ENCODE results near the gene DOCK2. TPM values are rescaled to one million over a fixed set of nuclear protein-coding genes. Genes with fewer than 3 reads are reported as not detected.
A peak's percentile ranks its signal among the peaks of the same experiment; 100 is the strongest.

DOCK2 gene
- total and polyA plus RNA-seq, 9 of the 15 experiments (the other 6 are each of a cell fraction or from before 2014, with no cell fraction given): 4.5 to 42.6 (median 20.5) TPM

DNA sequence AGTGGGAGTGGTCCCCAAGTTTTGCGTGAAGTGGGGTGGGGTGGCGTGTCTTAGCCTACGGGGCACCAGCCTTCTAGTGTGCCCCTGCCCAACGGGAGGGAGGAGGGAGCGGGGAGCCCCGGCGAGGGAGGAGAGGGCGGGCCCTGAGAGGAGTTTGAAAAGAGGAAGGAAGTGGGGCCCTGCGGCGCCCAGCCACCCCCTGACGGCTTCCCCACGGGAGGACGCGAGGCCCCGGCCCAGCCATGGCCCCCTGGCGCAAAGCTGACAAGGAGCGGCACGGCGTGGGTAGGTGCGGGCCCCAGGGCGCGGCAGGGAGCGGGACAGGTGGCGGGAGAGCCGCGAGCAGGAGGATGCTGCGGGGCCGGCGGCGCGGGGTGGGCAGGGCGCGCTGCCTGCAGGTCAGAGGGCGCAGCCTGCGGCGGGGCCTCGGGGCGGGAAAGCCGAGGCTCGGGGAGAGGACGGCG lies at the start of gene DOCK2 (continued):
- TF ChIP-seq TFE3 (CRISPR knock-in tag; IDR thresholded peaks at IDR 0.05) (no peak), SMARCA4 (IDR thresholded peaks at IDR 0.05) (no peak), ARHGAP35 (IDR thresholded peaks at IDR 0.05; ENCODE audit: partially characterized antibody) (no peak), ZNF75A (CRISPR knock-in tag; IDR thresholded peaks at IDR 0.05) (no peak), KLF6 (CRISPR knock-in tag; IDR thresholded peaks at IDR 0.05; ENCODE audit: borderline replicate concordance) (no peak), PRMT5 (CRISPR knock-in tag; IDR thresholded peaks at IDR 0.05) (no peak), SOX6 (IDR thresholded peaks at IDR 0.05) (no peak), ILK (tag; IDR thresholded peaks at IDR 0.05; ENCODE audit: borderline replicate concordance, low read depth) (no peak), ZNF717 (CRISPR knock-in tag; IDR thresholded peaks at IDR 0.05) (no peak), ARID2 (IDR thresholded peaks at IDR 0.05) (no peak), NR1H2 (CRISPR knock-in tag; IDR thresholded peaks at IDR 0.05) (0 out of 2 replicates have a peak, but pooled peaks have one; percentile 42), ZFPM2 (CRISPR knock-in tag; IDR thresholded peaks at IDR 0.05) (no peak), NFXL1 (CRISPR knock-in tag; IDR thresholded peaks at IDR 0.05) (no peak), PHF21A (IDR thresholded peaks at IDR 0.05; ENCODE audit: borderline replicate concordance, low read depth) (no peak), MAFF (IDR thresholded peaks at IDR 0.05; ENCODE audit: low read length) (no peak), FIP1L1 (IDR thresholded peaks at IDR 0.05; ENCODE audit: low read depth, low read length, poor library complexity, severe bottlenecking) (peak; percentile 39), CREBBP (IDR thresholded peaks at IDR 0.05; ENCODE audit: low read depth, low read length) (no peak)
- TF ChIP-seq, protein P1, sequence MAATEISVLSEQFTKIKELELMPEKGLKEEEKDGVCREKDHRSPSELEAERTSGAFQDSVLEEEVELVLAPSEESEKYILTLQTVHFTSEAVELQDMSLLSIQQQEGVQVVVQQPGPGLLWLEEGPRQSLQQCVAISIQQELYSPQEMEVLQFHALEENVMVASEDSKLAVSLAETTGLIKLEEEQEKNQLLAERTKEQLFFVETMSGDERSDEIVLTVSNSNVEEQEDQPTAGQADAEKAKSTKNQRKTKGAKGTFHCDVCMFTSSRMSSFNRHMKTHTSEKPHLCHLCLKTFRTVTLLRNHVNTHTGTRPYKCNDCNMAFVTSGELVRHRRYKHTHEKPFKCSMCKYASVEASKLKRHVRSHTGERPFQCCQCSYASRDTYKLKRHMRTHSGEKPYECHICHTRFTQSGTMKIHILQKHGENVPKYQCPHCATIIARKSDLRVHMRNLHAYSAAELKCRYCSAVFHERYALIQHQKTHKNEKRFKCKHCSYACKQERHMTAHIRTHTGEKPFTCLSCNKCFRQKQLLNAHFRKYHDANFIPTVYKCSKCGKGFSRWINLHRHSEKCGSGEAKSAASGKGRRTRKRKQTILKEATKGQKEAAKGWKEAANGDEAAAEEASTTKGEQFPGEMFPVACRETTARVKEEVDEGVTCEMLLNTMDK (IDR thresholded peaks at IDR 0.05; ENCODE audit: borderline replicate concordance, insufficient read depth, low read depth, low read length, poor library complexity, severe bottlenecking): no peak
- TF ChIP-seq, protein P2, sequence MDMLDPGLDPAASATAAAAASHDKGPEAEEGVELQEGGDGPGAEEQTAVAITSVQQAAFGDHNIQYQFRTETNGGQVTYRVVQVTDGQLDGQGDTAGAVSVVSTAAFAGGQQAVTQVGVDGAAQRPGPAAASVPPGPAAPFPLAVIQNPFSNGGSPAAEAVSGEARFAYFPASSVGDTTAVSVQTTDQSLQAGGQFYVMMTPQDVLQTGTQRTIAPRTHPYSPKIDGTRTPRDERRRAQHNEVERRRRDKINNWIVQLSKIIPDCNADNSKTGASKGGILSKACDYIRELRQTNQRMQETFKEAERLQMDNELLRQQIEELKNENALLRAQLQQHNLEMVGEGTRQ (CRISPR knock-in tag; IDR thresholded peaks at IDR 0.05): no peak
- TF ChIP-seq, protein P3, sequence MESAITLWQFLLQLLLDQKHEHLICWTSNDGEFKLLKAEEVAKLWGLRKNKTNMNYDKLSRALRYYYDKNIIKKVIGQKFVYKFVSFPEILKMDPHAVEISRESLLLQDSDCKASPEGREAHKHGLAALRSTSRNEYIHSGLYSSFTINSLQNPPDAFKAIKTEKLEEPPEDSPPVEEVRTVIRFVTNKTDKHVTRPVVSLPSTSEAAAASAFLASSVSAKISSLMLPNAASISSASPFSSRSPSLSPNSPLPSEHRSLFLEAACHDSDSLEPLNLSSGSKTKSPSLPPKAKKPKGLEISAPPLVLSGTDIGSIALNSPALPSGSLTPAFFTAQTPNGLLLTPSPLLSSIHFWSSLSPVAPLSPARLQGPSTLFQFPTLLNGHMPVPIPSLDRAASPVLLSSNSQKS (CRISPR knock-in tag; IDR thresholded peaks at IDR 0.05): no peak
- TF ChIP-seq, protein P4, sequence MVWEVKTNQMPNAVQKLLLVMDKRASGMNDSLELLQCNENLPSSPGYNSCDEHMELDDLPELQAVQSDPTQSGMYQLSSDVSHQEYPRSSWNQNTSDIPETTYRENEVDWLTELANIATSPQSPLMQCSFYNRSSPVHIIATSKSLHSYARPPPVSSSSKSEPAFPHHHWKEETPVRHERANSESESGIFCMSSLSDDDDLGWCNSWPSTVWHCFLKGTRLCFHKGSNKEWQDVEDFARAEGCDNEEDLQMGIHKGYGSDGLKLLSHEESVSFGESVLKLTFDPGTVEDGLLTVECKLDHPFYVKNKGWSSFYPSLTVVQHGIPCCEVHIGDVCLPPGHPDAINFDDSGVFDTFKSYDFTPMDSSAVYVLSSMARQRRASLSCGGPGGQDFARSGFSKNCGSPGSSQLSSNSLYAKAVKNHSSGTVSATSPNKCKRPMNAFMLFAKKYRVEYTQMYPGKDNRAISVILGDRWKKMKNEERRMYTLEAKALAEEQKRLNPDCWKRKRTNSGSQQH (CRISPR knock-in tag; IDR thresholded peaks at IDR 0.05): no peak

Data from K562 (cell line).